GM12878 (cell line): ENCODE data around the gene COL28A1. TPM values are rescaled to one million over a fixed set of nuclear protein-coding genes. Genes with fewer than 3 reads are reported as not detected.

ENCODE experiments used
- ATAC-seq: fragments of 200-7000 bp; cut with Tn5 transposase; 3 replicates; pipeline ENCODE4 v1.9.1; 2020; ENCODE audit warnings: mild to moderate bottlenecking, moderate library complexity
- BruUV-seq: library from RNA; stranded (reverse); fragments of 400-500 nt; replicated peaks from 2 replicates; lab custom pipeline; 2021; lab: Mats Ljungman, UMichigan
- CTCF ChIA-PET: fragments of 300-600 bp; sonication (Branson Sonifier 250); formaldehyde crosslinking; extraction: SDS; loops from one replicate; lab custom pipeline; 2021; ENCODE audit warnings: inconsistent platforms; lab: Yijun Ruan, JAX
- POLR2A ChIA-PET: fragments of 350-600 bp; formaldehyde crosslinking; extraction: SDS; loops from one replicate; lab custom pipeline; 2021; ENCODE audit warnings: inconsistent platforms; lab: Charles Lee
- RAD21 ChIA-PET: fragments of 300-600 bp; sonication (Branson Sonifier 250); formaldehyde crosslinking; loops from one replicate; lab custom pipeline; 2023; ENCODE audit warnings: antibody characterized with exemption; ENCODE audit not compliant: unreplicated experiment; lab: Charles Lee
- SMC1A ChIA-PET: fragments of 300-600 bp; sonication (Branson Sonifier 250); formaldehyde crosslinking; loops from one replicate; lab custom pipeline; 2023; ENCODE audit not compliant: unreplicated experiment, uncharacterized antibody; lab: Charles Lee
- DNase-seq: peaks from one replicate; pipeline ENCODE4 v3.0.0-alpha.2; 2011; ENCODE audit warnings: low read depth, low spot score
- FAIRE-seq: peaks from 3 replicates; lab custom pipeline; 2011; peaks lifted over from hg19 to GRCh38; lab: Jason Lieb, UNC
- H2AFZ ChIP-seq: 2 replicates; pipeline ENCODE4 v1.6.0; 2011; ENCODE audit warnings: low read depth, low read length, control low read depth; ENCODE audit not compliant: control insufficient read depth
- H3K27ac ChIP-seq: 2 replicates; pipeline ENCODE4 v1.5.1; 2011; ENCODE audit warnings: control low read depth; ENCODE audit not compliant: control insufficient read depth, insufficient read depth
- H3K27me3 ChIP-seq, 2 experiments: replicated peaks in 1 of 2; 2 replicates each; pipeline versions ENCODE4 v1.6.0 to v1.6.1; 2011; ENCODE audit warnings: low read length in 1 of 2; ENCODE audit not compliant: control insufficient read depth in 2 of 2, insufficient read depth in 2 of 2
- H3K36me3 ChIP-seq, 2 experiments: 2 replicates each; pipeline ENCODE4 v1.5.1; 2011; ENCODE audit warnings: low read length in 1 of 2; ENCODE audit not compliant: control insufficient read depth in 2 of 2, insufficient read depth in 2 of 2
- H3K4me1 ChIP-seq: 2 replicates; pipeline ENCODE4 v1.6.1; 2011; ENCODE audit warnings: mild to moderate bottlenecking, low read length, moderate library complexity, mixed read lengths; ENCODE audit not compliant: control insufficient read depth, insufficient read depth
- H3K4me2 ChIP-seq: 2 replicates; pipeline ENCODE4 v1.6.0; 2011; ENCODE audit warnings: control low read depth; ENCODE audit not compliant: control insufficient read depth, insufficient read depth
- H3K4me3 ChIP-seq: fragments of 200-600 bp; sonication (generic); 2 replicates; pipeline ENCODE4 v1.5.1; 2016
- H3K79me2 ChIP-seq: 2 replicates; pipeline ENCODE4 v1.6.0; 2011; ENCODE audit warnings: low read length; ENCODE audit not compliant: control insufficient read depth, insufficient read depth
- H3K9ac ChIP-seq: 2 replicates; pipeline ENCODE4 v1.8.0; 2011; ENCODE audit warnings: low read length, control low read depth, mixed read lengths; ENCODE audit not compliant: control insufficient read depth, insufficient read depth
- H3K9me3 ChIP-seq: replicated peaks from 3 replicates; pipeline ENCODE4 v1.5.1; 2011; ENCODE audit warnings: mild to moderate bottlenecking, low read length; ENCODE audit not compliant: control insufficient read depth, insufficient read depth
- H4K20me1 ChIP-seq: 2 replicates; pipeline ENCODE4 v1.6.0; 2011; ENCODE audit not compliant: control insufficient read depth, insufficient read depth
- EED ChIP-seq: sonication (generic); IDR thresholded peaks from 2 replicates; pipeline ENCODE4 v1.6.1; 2016; ENCODE audit warnings: antibody characterized with exemption, low read depth
- WGBS: methylation state at CpG from one replicate; pipeline ENCODE4 v1.1.6; 2016; ENCODE audit warnings: low lambda C conversion rate; ENCODE audit not compliant: insufficient replicate concordance, insufficient coverage; ENCODE audit errors: missing lambda C conversion rate; 5-methylcytosine and 5-hydroxymethylcytosine counted together
- in situ Hi-C: fragments of 300-500 bp; cut with MboI; formaldehyde crosslinking; loops from 9 replicates; pipeline ENCODE4 v1.14.3; 2018; ENCODE audit warnings: mixed read lengths
- intact Hi-C: fragments of 100-400 bp; cut with micrococcal nuclease; formaldehyde crosslinking; loops from one replicate; pipeline ENCODE4 v1.14.2; 2022; ENCODE audit not compliant: unreplicated experiment
- polyA plus RNA-seq, 11 experiments: library from polyadenylated mRNA; depleted of rRNA in 4 of 11; unstranded in 6 of 11; stranded (reverse) in 5 of 11; fragments of >200 nt; fragmentation: Nextera tagmentation in 4 of 11; fragmentation: Illumina TruSeq in 1 of 11; extraction: Ambion mirVana in 4 of 11; extraction: Trizol in 1 of 11; gene quantifications; 1 replicate in 1 of 11; 2 replicates in 10 of 11; pipeline versions ENCODE4 v1.2.1 to v1.2.3, GENCODE V29; 2011 to 2016; ENCODE audit warnings: inconsistent platforms in 2 of 11, missing spikeins in 2 of 11, low read depth in 1 of 11
- total RNA-seq, 4 experiments: library from RNA; depleted of rRNA in 3 of 4; stranded (reverse); fragments of >200 nt in 3 of 4; fragmentation: Illumina TruSeq in 1 of 4; extraction: Trizol in 1 of 4; gene quantifications; 2 replicates each; pipeline versions ENCODE4 v1.2.1 to v1.2.3, GENCODE V29; 2013 to 2021
- TF ChIP-seq, protein P1 (sequence below): IDR thresholded peaks from 2 replicates; pipeline ENCODE4 v1.6.1; 2011; ENCODE audit warnings: mild to moderate bottlenecking, low read depth, low read length, moderate library complexity; ENCODE audit not compliant: insufficient replicate concordance
- TF ChIP-seq, protein P2 (sequence below): fragments of 450-650 bp; IDR thresholded peaks from 2 replicates; pipeline ENCODE4 v1.6.1; 2016; ENCODE audit warnings: mild to moderate bottlenecking, moderate library complexity, borderline replicate concordance

COL28A1 gene
- total and polyA plus RNA-seq, 10 of the 15 experiments (the other 5 are each of a cell fraction or from before 2014, with no cell fraction given) = 0.05 to 0.22 TPM; not detected in 8

DNA sequence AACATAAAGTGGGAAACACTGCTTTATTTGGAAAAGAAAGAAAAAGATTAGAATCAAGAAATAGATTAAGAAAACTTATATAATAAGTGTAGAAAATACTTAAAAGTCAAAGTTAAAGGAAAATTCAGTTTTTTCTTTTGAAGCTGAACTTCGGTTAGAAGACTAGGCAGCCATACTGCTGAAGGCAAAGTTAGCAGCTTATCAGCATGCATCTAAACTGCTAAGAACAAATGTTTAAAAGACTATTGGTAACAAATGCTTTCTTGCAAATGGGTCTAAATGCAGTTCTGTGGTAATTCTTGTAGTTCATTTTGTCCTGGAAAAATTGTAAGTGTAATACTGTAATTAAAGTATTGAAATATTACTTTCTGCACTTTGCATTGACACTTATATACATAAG lies 49.0 kb upstream of the COL28A1 start:
- CTCF ChIA-PET = interaction anchor here (1.3 to 2.9 kb wide), 3 partner anchors 11 to 22 kb away, joined by 5 to 20 read pairs (median 6); no protein-coding TSS in a partner anchor
- Histone ChIP-seq H3K9ac (no peak overlapping the region), H3K4me3 (no peak overlapping the region), H3K4me2 (no peak overlapping the region), H3K36me3 (peaks cover 0 to 13% of the 10 kb centered on the region in 2 experiments; a peak in 3 of 4 replicates), H3K27ac (no peak overlapping the region), H3K4me1 (no peaks in the 10 kb centered on the region), H3K79me2 (peaks cover 11% of the 10 kb centered on the region), H3K27me3 (no peaks in the 10 kb centered on the region), H4K20me1 (no peaks in the 10 kb centered on the region), H3K9me3 (no peaks in the 10 kb centered on the region; the same call in 2 of the 3 replicates), H2AFZ (no peak overlapping the region)
- TF ChIP-seq, protein P1, sequence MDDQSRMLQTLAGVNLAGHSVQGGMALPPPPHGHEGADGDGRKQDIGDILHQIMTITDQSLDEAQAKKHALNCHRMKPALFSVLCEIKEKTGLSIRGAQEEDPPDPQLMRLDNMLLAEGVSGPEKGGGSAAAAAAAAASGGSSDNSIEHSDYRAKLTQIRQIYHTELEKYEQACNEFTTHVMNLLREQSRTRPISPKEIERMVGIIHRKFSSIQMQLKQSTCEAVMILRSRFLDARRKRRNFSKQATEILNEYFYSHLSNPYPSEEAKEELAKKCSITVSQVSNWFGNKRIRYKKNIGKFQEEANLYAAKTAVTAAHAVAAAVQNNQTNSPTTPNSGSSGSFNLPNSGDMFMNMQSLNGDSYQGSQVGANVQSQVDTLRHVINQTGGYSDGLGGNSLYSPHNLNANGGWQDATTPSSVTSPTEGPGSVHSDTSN = no peak
- TF ChIP-seq, protein P2, sequence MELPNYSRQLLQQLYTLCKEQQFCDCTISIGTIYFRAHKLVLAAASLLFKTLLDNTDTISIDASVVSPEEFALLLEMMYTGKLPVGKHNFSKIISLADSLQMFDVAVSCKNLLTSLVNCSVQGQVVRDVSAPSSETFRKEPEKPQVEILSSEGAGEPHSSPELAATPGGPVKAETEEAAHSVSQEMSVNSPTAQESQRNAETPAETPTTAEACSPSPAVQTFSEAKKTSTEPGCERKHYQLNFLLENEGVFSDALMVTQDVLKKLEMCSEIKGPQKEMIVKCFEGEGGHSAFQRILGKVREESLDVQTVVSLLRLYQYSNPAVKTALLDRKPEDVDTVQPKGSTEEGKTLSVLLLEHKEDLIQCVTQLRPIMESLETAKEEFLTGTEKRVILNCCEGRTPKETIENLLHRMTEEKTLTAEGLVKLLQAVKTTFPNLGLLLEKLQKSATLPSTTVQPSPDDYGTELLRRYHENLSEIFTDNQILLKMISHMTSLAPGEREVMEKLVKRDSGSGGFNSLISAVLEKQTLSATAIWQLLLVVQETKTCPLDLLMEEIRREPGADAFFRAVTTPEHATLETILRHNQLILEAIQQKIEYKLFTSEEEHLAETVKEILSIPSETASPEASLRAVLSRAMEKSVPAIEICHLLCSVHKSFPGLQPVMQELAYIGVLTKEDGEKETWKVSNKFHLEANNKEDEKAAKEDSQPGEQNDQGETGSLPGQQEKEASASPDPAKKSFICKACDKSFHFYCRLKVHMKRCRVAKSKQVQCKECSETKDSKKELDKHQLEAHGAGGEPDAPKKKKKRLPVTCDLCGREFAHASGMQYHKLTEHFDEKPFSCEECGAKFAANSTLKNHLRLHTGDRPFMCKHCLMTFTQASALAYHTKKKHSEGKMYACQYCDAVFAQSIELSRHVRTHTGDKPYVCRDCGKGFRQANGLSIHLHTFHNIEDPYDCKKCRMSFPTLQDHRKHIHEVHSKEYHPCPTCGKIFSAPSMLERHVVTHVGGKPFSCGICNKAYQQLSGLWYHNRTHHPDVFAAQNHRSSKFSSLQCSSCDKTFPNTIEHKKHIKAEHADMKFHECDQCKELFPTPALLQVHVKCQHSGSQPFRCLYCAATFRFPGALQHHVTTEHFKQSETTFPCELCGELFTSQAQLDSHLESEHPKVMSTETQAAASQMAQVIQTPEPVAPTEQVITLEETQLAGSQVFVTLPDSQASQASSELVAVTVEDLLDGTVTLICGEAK = no peak
- TF ChIP-seq EED = no peak
- DNase-seq (no peak), FAIRE-seq (no peak), ATAC-seq (no peak)
- intact Hi-C loops = no loop called here
- RAD21 ChIA-PET = interaction anchor here (1.6 to 1.9 kb wide), 2 partner anchors 14 to 20 kb away, joined by 5 to 6 read pairs; no protein-coding TSS in a partner anchor
- POLR2A ChIA-PET = interaction anchor here (0.5 kb wide), 1 partner anchor 32 kb away, joined by 3 read pairs; no protein-coding TSS in a partner anchor
- 95% methylated on average over 1 of the region's 1 CpG for WGBS
- in situ Hi-C loops = loop anchor here (25.0 kb wide), 1 partner anchor 628 kb away; no protein-coding TSS in a partner anchor
- no TSS peak for BruUV-seq
- SMC1A ChIA-PET = interaction anchor here (1.6 to 2.5 kb wide), 2 partner anchors 14 to 632 kb away, joined by 6 to 14 read pairs; no protein-coding TSS in a partner anchor
